DMS79 treated with DMSO at 0.1 percent for 48 hours (cell line): Measurements from ENCODE around the gene MINK1.
A peak's percentile ranks its signal among the peaks of the same experiment; 100 is the strongest.

ENCODE experiments used
- DNase-seq: peaks from one replicate; lab custom pipeline; 2025; lab: John Stamatoyannopoulos, UW

MINK1 gene

GRCh38 chr17:4872786-4873185, 39.6 kb downstream of the MINK1 start:
- no peak for DNase-seq

- DNase-seq = no peak
Observed at GRCh38 chr17:4877089-4877488, 43.9 kb downstream of the MINK1 start.

- DNase-seq = no peak
Observed at GRCh38 chr17:4879601-4880000, 46.5 kb downstream of the MINK1 start.

GRCh38 chr17:4880857-4881256, 47.7 kb downstream of the MINK1 start:
- no peak for DNase-seq

- DNase-seq = peak; percentile 71
Observed at GRCh38 chr17:4881761-4882555, 48.8 kb downstream of the MINK1 start.

- no peak for DNase-seq
Observed at GRCh38 chr17:4884489-4884888, 51.3 kb downstream of the MINK1 start.

- no peak for DNase-seq
Observed at GRCh38 chr17:4886830-4887229, 53.7 kb downstream of the MINK1 start.

GRCh38 chr17:4887581-4887980, 54.4 kb downstream of the MINK1 start:
- DNase-seq = no peak

GRCh38 chr17:4891411-4892410, 58.6 kb downstream of the MINK1 start:
- DNase-seq = no peak

GRCh38 chr17:4892499-4893221, 59.5 kb downstream of the MINK1 start:
- no peak for DNase-seq

- DNase-seq = no peak
Observed at GRCh38 chr17:4893272-4893671, 60.1 kb downstream of the MINK1 start.

GRCh38 chr17:4893721-4894560, 60.8 kb downstream of the MINK1 start:
- no peak for DNase-seq

GRCh38 chr17:4895121-4895520, 62.0 kb downstream of the MINK1 start:
- no peak for DNase-seq

- no peak for DNase-seq
Observed at GRCh38 chr17:4895657-4896331, 62.7 kb downstream of the MINK1 start.

GRCh38 chr17:4896332-4897197, 63.4 kb downstream of the MINK1 start:
- no peak for DNase-seq

- no peak for DNase-seq
Observed at GRCh38 chr17:4897198-4897687, 64.1 kb downstream of the MINK1 start.

- no peak for DNase-seq
Observed at GRCh38 chr17:4897785-4898184, 64.6 kb downstream of the MINK1 start.

GRCh38 chr17:4898351-4898750, 65.2 kb downstream of the MINK1 start:
- no peak for DNase-seq

GRCh38 chr17:4898927-4899326, 65.8 kb downstream of the MINK1 start:
- DNase-seq = no peak
